HG03139 (cell line): ENCODE data around the gene KCTD1.
"Not testable (repeated sequence)": the region's sequence is repeated elsewhere in the genome, so short reads cannot be mapped to it uniquely, and the experiment has no call there.

Experiments
- ATAC-seq: cut with Tn5 transposase; IDR thresholded peaks from one replicate; pipeline ENCODE4 v1.9.1; 2021; ENCODE audit not compliant: unreplicated experiment

KCTD1 gene

GRCh38 chr18:26459884-26460283, 88.5 kb downstream of the KCTD1 start:
- no peak for ATAC-seq

DNA sequence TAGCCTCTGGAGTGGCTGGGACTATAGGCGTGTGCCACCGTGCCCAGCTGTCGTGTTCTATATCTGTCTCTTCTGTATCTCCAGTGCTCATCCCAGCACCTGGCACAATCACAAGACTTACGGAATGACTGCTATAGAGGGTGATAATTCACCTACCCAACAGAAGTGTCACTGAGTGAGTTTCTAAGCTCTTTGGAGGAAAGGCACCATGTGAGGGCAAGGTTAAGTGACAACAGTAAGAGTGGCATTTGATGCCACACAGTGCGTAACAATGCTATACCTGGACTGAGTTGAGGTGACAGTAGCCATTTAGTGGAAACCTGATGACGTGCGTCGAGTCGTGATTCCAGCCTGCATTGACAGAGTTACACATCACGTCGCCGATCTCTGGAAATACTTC, 89.0 kb downstream of the KCTD1 start:
- no peak for ATAC-seq

- peak; percentile 46 for ATAC-seq
These were observed 89.7 kb downstream of the KCTD1 start for GRCh38 chr18:26458526-26459232.

GRCh38 chr18:26457611-26458353, 90.6 kb downstream of the KCTD1 start:
- ATAC-seq: no peak

- no peak for ATAC-seq
These were observed 91.2 kb downstream of the KCTD1 start for GRCh38 chr18:26457195-26457594.

DNA sequence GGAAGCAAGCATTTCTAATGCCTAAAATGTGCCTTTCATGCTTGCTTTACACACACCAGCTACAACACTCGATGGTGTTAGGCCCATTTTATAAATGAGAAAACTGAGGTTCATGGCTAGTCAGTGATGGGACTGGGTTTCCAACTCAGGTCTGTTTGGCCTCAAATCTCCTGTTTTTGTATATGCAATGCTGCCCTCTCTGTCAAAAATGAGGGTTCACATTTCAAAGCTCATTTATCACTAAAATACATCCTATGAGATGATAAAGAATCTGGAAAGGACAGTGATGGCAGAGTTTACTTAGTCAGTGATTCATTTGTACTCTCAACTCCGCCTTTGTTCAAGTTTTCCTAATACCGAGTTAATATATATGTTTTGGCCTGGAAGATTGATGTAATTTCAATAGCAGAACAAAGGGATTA, 92.3 kb downstream of the KCTD1 start:
- ATAC-seq: no peak

GRCh38 chr18:26455639-26456038, 92.7 kb downstream of the KCTD1 start:
- ATAC-seq: no peak

- no peak for ATAC-seq
These were observed 93.7 kb downstream of the KCTD1 start for GRCh38 chr18:26454616-26455015.

DNA sequence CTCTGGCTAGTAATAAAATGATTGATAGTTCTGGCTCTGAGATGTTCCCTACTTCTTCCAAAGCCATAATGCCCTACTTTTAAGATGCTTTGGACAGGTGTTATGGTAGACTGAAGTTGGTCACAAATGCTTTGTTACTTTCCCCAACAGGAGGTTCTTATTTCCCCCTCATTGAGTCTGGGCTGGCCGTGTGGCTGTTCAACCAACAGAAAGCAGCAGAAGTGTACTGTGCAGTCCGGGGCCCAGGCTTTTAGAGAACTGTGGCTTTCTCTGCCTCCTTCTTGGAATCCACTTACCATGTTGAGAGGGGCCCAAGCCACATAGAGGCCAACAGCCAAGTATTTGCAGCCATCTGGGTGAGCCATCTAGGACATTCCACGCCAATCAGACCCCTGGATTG, 94.2 kb downstream of the KCTD1 start:
- no peak for ATAC-seq

GRCh38 chr18:26453386-26453901, 94.9 kb downstream of the KCTD1 start:
- peak; percentile 59 for ATAC-seq

GRCh38 chr18:26450989-26451682, 97.2 kb downstream of the KCTD1 start:
- ATAC-seq: no peak

- no peak for ATAC-seq
These were observed 99.6 kb downstream of the KCTD1 start for GRCh38 chr18:26448714-26449159.

- no peak for ATAC-seq
These were observed 104.5 kb downstream of the KCTD1 start for GRCh38 chr18:26443853-26444252.

DNA sequence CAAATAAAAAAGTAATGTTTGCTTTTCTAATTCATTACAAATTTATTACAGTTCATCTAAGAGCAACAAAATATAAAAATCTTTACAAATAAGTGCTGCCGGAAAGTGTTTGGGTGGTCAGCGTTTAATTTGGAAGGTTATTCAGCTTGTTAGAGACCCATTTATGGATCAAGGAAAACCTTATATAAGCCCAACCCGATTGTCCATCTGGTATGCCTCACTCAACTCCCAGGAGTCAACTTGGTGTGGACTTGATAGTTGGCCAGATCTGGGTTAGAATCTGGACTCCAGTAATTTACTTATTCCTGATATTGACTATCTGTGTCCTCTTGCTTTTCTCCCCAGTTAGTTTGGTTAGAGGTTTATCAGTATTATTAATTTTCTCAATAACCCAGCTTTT, 106.2 kb downstream of the KCTD1 start:
- ATAC-seq: no peak

DNA sequence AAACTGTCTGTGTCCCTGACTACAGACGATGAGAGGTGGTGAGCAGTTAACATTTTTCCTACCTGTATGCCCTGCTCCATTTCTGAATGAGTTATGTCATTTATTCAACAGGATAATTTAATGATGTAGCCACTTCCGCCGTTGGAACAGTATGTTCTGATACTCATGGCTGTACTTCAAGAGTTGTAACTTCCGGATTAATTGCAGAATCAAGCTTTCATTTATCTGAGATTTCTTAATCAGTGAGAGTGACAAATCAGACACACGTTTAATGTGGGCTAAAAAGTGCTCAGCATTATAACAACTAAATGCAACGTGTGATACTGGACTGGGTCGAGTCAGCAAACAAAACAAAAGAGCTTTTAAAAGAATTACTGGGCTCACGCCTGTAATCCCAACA, 107.7 kb downstream of the KCTD1 start:
- ATAC-seq: no peak

- no peak for ATAC-seq
These were observed 108.8 kb downstream of the KCTD1 start for GRCh38 chr18:26439537-26439936.

DNA sequence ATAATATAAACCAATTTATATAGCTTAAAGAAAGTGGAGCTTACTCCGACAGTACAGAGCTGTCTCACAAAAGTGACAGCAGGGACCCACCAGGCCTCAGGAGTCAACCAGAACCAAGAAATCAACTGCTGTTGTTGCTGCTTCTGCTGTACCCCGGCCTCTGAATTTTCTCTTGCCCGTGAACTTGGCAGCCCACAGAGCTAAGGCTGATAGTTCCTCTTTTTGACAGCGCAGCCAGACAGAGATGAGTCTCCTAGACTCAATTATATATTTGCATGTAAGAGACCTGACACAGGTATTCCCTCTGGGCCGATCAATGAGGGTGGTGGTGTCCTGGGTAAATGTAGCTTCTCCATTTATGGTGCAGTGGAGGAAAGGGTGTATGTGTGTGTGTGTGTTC, 109.4 kb downstream of the KCTD1 start:
- peak; percentile 98 for ATAC-seq

GRCh38 chr18:26437634-26438033, 110.7 kb downstream of the KCTD1 start:
- not testable (repeated sequence) for ATAC-seq

DNA sequence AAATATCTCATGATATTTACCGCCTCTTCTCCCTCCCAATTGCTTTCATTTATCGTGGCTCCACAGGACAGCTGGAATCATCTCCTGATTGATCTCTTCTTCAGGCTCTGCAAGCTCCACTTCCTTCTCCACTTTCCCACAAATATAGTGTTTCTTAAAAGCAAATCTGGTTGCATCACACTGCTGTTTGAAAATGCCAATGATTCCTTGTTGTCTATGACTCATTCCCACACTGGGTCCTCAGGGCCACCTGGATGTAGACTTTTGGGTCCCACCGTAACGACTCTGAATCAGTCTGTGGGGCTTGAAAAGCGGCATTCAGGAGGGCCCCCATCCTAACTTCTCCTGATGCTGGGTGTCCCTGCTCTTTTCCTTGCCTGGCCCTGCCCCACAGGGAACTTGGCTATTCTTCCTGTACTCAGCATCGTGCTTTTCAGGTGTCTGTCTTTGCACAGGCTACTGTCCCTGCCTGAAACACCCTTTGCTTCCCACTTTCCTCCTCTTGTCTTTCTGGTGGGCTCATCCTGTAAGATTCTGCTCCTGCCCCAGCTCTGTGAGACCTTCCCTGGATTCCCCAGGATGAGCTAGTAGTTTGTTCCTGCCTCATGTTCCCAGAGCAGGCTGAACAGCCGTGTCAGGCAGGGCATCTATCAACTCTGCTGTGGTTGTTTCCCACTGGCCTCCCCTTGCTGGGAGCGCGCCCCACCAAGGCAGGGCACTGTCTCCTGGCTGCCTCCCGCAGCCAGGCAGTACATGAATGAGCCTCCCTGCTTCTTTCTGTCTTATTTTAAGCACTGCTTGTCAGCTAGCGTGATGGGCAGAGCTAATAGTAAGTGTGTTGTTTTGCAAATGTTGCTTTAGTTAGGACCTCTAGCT, 111.9 kb downstream of the KCTD1 start:
- no peak for ATAC-seq

- no peak for ATAC-seq
These were observed 112.8 kb downstream of the KCTD1 start for GRCh38 chr18:26435415-26436095.
